PC-3 (cell line): ENCODE results near the gene MBOAT1. TPM values are rescaled to one million over a fixed set of nuclear protein-coding genes. Genes with fewer than 3 reads are reported as not detected.

Experiments
- ATAC-seq: fragments of 200-7000 bp; cut with Tn5 transposase; 2 replicates; pipeline ENCODE4 v1.9.1; 2020; ENCODE audit warnings: mild to moderate bottlenecking, moderate library complexity
- BruUV-seq: library from RNA; stranded (reverse); fragments of 400-500 nt; replicated peaks from 2 replicates; lab custom pipeline; 2021; lab: Mats Ljungman, UMichigan
- CTCF ChIA-PET: fragments of 300-600 bp; sonication (Branson Sonifier 250); formaldehyde crosslinking; loops from one replicate; lab custom pipeline; 2022; ENCODE audit warnings: antibody characterized with exemption; lab: Charles Lee
- POLR2A ChIA-PET: fragments of 300-600 bp; sonication (Branson Sonifier 250); formaldehyde crosslinking; loops from one replicate; lab custom pipeline; 2022; ENCODE audit warnings: antibody characterized with exemption; ENCODE audit not compliant: unreplicated experiment; lab: Charles Lee
- DNase-seq: peaks from one replicate; pipeline ENCODE4 v3.0.0-alpha.2; 2015
- H2AFZ ChIP-seq: fragments of 300-600 bp; sonication (generic); 2 replicates; pipeline ENCODE4 v1.6.0; 2016; ENCODE audit warnings: antibody characterized with exemption, low read length
- H3F3A ChIP-seq: fragments of 300-600 bp; sonication (generic); one replicate; pipeline ENCODE4 v1.6.0; 2017; ENCODE audit warnings: antibody characterized with exemption, low read length, control low read depth, mild to moderate bottlenecking; ENCODE audit not compliant: unreplicated experiment
- H3K27ac ChIP-seq: fragments of 300-600 bp; sonication (generic); 2 replicates; pipeline ENCODE4 v1.5.1; 2016; ENCODE audit warnings: mild to moderate bottlenecking, low read length
- H3K27me3 ChIP-seq: fragments of 300-600 bp; sonication (generic); 2 replicates; pipeline ENCODE4 v1.6.1; 2016; ENCODE audit warnings: low read length, mixed read lengths
- H3K36me3 ChIP-seq: fragments of 300-600 bp; sonication (generic); 2 replicates; pipeline ENCODE4 v1.6.1; 2016; ENCODE audit warnings: low read depth, mixed run types, low read length, mixed read lengths
- H3K4me1 ChIP-seq: fragments of 300-600 bp; sonication (generic); 2 replicates; pipeline ENCODE4 v1.5.1; 2016; ENCODE audit warnings: low read length; ENCODE audit not compliant: insufficient read depth
- H3K4me2 ChIP-seq: fragments of 300-600 bp; sonication (generic); 2 replicates; pipeline ENCODE4 v1.6.0; 2016; ENCODE audit warnings: low read length
- H3K4me3 ChIP-seq: fragments of 300-600 bp; sonication (generic); 2 replicates; pipeline ENCODE4 v1.5.1; 2016; ENCODE audit warnings: mild to moderate bottlenecking, low read length, mixed read lengths
- H3K79me2 ChIP-seq: fragments of 300-600 bp; sonication (generic); 2 replicates; pipeline ENCODE4 v1.6.1; 2017; ENCODE audit warnings: low read length, mixed read lengths
- H3K9ac ChIP-seq: fragments of 300-600 bp; sonication (generic); 2 replicates; pipeline ENCODE4 v1.6.0; 2016; ENCODE audit warnings: mild to moderate bottlenecking, low read length
- H3K9me2 ChIP-seq: fragments of 300-600 bp; sonication (generic); replicated peaks from 2 replicates; pipeline ENCODE4 v1.6.1; 2016; ENCODE audit warnings: mixed run types, low read length, mixed read lengths
- H3K9me3 ChIP-seq: fragments of 300-600 bp; sonication (generic); 2 replicates; pipeline ENCODE4 v1.6.1; 2016; ENCODE audit warnings: low read length, mixed read lengths
- H4K20me1 ChIP-seq: fragments of 300-600 bp; sonication (generic); 2 replicates; pipeline ENCODE4 v1.6.1; 2016; ENCODE audit warnings: low read length, mixed read lengths
- EZH2 ChIP-seq: fragments of 300-600 bp; sonication (generic); IDR thresholded peaks from one replicate; pipeline ENCODE4 v1.6.1; 2017; ENCODE audit warnings: antibody characterized with exemption, mild to moderate bottlenecking, low read length; ENCODE audit not compliant: unreplicated experiment
- EZH2phosphoT487 ChIP-seq: fragments of 300-600 bp; sonication (generic); IDR thresholded peaks from 2 replicates; pipeline ENCODE4 v1.6.1; 2018; ENCODE audit warnings: mild to moderate bottlenecking, antibody characterized with exemption, low read length, borderline replicate concordance
- intact Hi-C: fragments of 100-400 bp; cut with micrococcal nuclease; formaldehyde crosslinking; loops from 2 replicates; pipeline ENCODE4 v1.9.0; 2023
- total RNA-seq: library from RNA; depleted of rRNA; stranded (reverse); fragments of >200 nt; gene quantifications from 2 replicates; pipeline ENCODE4 v1.2.3, GENCODE V29; 2014
- TF ChIP-seq, protein P1 (sequence below): fragments of 300-600 bp; sonication (generic); conservative IDR thresholded peaks from 2 replicates; pipeline ENCODE4 v1.5.1; 2017; ENCODE audit warnings: antibody characterized with exemption, low read depth, mild to moderate bottlenecking, low read length

MBOAT1 gene
- total RNA-seq, 1 experiment from 2014 or later = 8.4 TPM

- H4K20me1 ChIP-seq = no peaks in the 10 kb centered on the region
- H3F3A ChIP-seq = no peaks in the 10 kb centered on the region
- H3K36me3 ChIP-seq = no peaks in the 10 kb centered on the region; the same call in 1 of the 2 replicates
- H3K4me1 ChIP-seq = peaks cover 20% of the 10 kb centered on the region
- H3K27ac ChIP-seq = no peak overlapping the region
- no peak overlapping the region for H3K9ac ChIP-seq
- no peaks in the 10 kb centered on the region for H3K79me2 ChIP-seq
- ATAC-seq (no peak), DNase-seq (no peak)
- CTCF ChIA-PET = no interaction called here
- intact Hi-C loops = no loop called here
- H2AFZ ChIP-seq = no peak overlapping the region
- H3K4me2 ChIP-seq = no peak overlapping the region
- H3K9me3 ChIP-seq = no peaks in the 10 kb centered on the region
- BruUV-seq = no TSS peak
- H3K9me2 ChIP-seq = no peaks in the 10 kb centered on the region
- TF ChIP-seq, protein P1, sequence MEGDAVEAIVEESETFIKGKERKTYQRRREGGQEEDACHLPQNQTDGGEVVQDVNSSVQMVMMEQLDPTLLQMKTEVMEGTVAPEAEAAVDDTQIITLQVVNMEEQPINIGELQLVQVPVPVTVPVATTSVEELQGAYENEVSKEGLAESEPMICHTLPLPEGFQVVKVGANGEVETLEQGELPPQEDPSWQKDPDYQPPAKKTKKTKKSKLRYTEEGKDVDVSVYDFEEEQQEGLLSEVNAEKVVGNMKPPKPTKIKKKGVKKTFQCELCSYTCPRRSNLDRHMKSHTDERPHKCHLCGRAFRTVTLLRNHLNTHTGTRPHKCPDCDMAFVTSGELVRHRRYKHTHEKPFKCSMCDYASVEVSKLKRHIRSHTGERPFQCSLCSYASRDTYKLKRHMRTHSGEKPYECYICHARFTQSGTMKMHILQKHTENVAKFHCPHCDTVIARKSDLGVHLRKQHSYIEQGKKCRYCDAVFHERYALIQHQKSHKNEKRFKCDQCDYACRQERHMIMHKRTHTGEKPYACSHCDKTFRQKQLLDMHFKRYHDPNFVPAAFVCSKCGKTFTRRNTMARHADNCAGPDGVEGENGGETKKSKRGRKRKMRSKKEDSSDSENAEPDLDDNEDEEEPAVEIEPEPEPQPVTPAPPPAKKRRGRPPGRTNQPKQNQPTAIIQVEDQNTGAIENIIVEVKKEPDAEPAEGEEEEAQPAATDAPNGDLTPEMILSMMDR = no peak
- TF ChIP-seq EZH2 (no peak), EZH2phosphoT487 (no peak)
- POLR2A ChIA-PET = no interaction called here
- H3K27me3 ChIP-seq = no peaks in the 10 kb centered on the region
- H3K4me3 ChIP-seq = no peak overlapping the region
These were observed 98.5 kb downstream of the MBOAT1 start for GRCh38 chr6:20113649-20114224.

- Histone ChIP-seq H4K20me1 (no peaks in the 10 kb centered on the region), H3K9ac (no peak overlapping the region), H3K4me3 (no peak overlapping the region), H3K27me3 (no peaks in the 10 kb centered on the region), H3K4me1 (peaks cover 14% of the 10 kb centered on the region), H3F3A (no peaks in the 10 kb centered on the region), H3K9me2 (no peaks in the 10 kb centered on the region), H2AFZ (no peak overlapping the region), H3K36me3 (no peaks in the 10 kb centered on the region; the same call in 1 of the 2 replicates), H3K9me3 (no peaks in the 10 kb centered on the region), H3K27ac (no peak overlapping the region), H3K4me2 (no peak overlapping the region), H3K79me2 (no peaks in the 10 kb centered on the region)
- intact Hi-C loops = no loop called here
- ChIA-PET POLR2A (no interaction called here), CTCF (no interaction called here)
- no peak for TF ChIP-seq EZH2
- TF ChIP-seq, protein P1 = no peak
- TF ChIP-seq EZH2phosphoT487 = no peak
- DNase-seq = no peak
- BruUV-seq = no TSS peak
- ATAC-seq = no peak
These were observed 99.4 kb downstream of the MBOAT1 start for GRCh38 chr6:20112841-20113240.

DNA sequence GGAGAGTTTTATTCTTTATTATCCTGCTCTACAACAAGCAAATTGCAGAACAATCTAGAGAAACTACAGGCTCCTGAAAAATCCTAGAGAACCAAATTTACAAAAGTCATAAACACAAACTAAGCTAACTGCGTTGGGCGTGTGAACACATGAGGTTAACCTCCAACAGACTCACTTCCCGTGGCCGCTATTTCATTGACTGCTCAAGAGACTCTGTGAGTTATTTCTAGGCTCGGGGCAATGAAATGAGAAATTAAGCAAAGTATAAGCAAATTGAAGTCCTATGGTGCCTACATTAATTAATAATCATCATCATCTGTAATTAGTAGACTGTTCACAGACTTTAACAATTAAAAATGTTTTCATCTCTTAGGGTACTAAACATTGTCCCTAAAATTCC, 100.0 kb downstream of the MBOAT1 start:
- ChIA-PET CTCF (no interaction called here), POLR2A (no interaction called here)
- Histone ChIP-seq H3K9me3 (no peaks in the 10 kb centered on the region), H3K9me2 (no peaks in the 10 kb centered on the region), H3K27ac (no peak overlapping the region), H4K20me1 (no peaks in the 10 kb centered on the region), H3F3A (no peaks in the 10 kb centered on the region), H3K27me3 (no peaks in the 10 kb centered on the region), H3K4me3 (no peak overlapping the region), H2AFZ (no peak overlapping the region), H3K9ac (no peak overlapping the region), H3K4me2 (no peak overlapping the region), H3K79me2 (no peaks in the 10 kb centered on the region), H3K4me1 (peaks cover 8% of the 10 kb centered on the region), H3K36me3 (no peaks in the 10 kb centered on the region; the same call in 1 of the 2 replicates)
- BruUV-seq = no TSS peak
- ATAC-seq = no peak
- TF ChIP-seq EZH2 = no peak
- TF ChIP-seq EZH2phosphoT487 = no peak
- TF ChIP-seq, protein P1 = no peak
- no peak for DNase-seq
- intact Hi-C loops = no loop called here
